Prostate gland (tissue), 2 donors: ENCODE data around the gene DSN1. TPM values are rescaled to one million over a fixed set of nuclear protein-coding genes. Genes with fewer than 3 reads are reported as not detected.

Experiments
- DNase-seq: peaks from one replicate; pipeline ENCODE4 v3.0.0-alpha.2; 2019; ENCODE audit warnings: low spot score
- H3K27ac ChIP-seq, 2 donors: fragments of 200-600 bp; sonication (generic); 2 replicates each; pipeline ENCODE4 v1.5.1; 2017 to 2019
- H3K27me3 ChIP-seq: fragments of 200-600 bp; sonication (generic); replicated peaks from 2 replicates; pipeline ENCODE4 v1.5.1; 2019; ENCODE audit not compliant: insufficient read depth
- H3K36me3 ChIP-seq, 2 donors: fragments of 200-600 bp; sonication (generic); 1 replicate in 1 of 2; 2 replicates in 1 of 2; pipeline versions ENCODE4 v1.5.1 to v1.8.1; 2017 to 2019
- H3K4me1 ChIP-seq: fragments of 200-600 bp; sonication (generic); replicated peaks from 2 replicates; pipeline ENCODE4 v1.5.1; 2019
- H3K4me3 ChIP-seq, 2 donors: fragments of 200-600 bp; sonication (generic); 2 replicates each; pipeline ENCODE4 v1.5.1; 2017 to 2019
- H3K9me3 ChIP-seq: fragments of 200-600 bp; sonication (generic); 2 replicates; pipeline ENCODE4 v1.5.1; 2017
- POLR2A ChIP-seq: fragments of 450-650 bp; IDR thresholded peaks from one replicate; pipeline ENCODE4 v1.6.1; 2016; ENCODE audit warnings: antibody characterized with exemption, mild to moderate bottlenecking
- POLR2AphosphoS5 ChIP-seq: sonication (generic); formaldehyde crosslinking; IDR thresholded peaks from one replicate; pipeline ENCODE4 v1.6.1; 2017; ENCODE audit warnings: antibody characterized with exemption
- WGBS: methylation state at CpG from one replicate; pipeline ENCODE4 v1.1.5; 2018; 5-methylcytosine and 5-hydroxymethylcytosine counted together
- intact Hi-C: fragments of 100-400 bp; cut with DNase I; formaldehyde crosslinking; loops from one replicate; pipeline ENCODE4 v1.14.2; 2022
- total RNA-seq, 2 donors: library from RNA; depleted of rRNA; stranded (reverse); fragments of >200 nt; gene quantifications; one replicate each; pipeline ENCODE4 v1.1.0, GENCODE V29; 2016
- TF ChIP-seq, protein P1 (sequence below), 4 experiments: fragments of 200-600 bp in 2 of 4; fragments of 450-650 bp in 2 of 4; sonication (generic) in 2 of 4; IDR thresholded peaks; 1 replicate in 3 of 4; 2 replicates in 1 of 4; pipeline ENCODE4 v1.5.1; 2016 to 2019; ENCODE audit warnings: antibody characterized with exemption in 4 of 4, mild to moderate bottlenecking in 2 of 4, moderate library complexity in 2 of 4

Gene DSN1, protein sequence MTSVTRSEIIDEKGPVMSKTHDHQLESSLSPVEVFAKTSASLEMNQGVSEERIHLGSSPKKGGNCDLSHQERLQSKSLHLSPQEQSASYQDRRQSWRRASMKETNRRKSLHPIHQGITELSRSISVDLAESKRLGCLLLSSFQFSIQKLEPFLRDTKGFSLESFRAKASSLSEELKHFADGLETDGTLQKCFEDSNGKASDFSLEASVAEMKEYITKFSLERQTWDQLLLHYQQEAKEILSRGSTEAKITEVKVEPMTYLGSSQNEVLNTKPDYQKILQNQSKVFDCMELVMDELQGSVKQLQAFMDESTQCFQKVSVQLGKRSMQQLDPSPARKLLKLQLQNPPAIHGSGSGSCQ
- total RNA-seq: 10 to 100 TPM; 13.0 to 17.1 TPM

DNA sequence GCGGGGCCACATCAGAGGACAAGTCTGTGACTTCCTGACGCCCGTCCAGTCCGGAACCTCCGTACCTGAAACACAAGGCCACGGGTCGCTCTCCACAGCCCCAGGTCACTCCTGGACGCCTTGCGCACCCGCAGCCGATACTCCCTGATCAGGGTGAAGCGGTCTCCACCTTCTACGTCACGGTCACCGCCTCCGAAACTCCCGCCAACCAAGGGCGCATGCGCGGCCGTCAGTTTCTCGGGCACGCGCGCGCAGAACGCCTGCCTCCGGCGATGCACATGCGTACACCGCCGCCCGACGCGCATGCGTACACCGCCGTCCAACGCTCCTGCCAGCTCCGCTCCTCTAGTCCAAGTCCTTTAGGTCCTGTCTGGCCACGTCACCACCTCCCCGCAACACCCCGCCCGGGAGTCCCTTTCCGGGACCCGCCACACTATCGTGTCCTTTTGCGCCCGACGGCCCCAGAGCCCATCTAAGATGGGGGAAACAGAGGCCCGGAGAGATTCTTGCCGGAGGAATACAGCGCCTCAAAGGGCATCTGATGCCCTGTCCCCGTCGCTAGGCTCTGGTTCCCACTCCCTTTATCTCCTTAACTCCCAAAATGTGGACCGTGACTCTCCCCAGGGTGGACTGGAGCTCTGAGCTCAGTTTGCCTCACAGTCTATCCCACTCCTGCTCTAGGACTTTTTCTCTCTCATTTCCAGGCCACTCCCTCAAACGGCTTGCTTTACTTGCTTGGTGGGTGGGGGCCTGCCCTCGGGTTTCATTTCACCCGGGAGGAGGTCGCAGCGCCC is at the start of gene DSN1:
Gene DSN1 (minus strand): TSS at position 167 of the 794 bp plus-strand sequence. CDS start 2,305 bp downstream, outside the sequence.
- peaks cover 8% of the 10 kb centered on the region for H3K4me1 ChIP-seq
- no peaks in the 10 kb centered on the region for H3K36me3 ChIP-seq
- peak; percentile 95 for DNase-seq
- no peaks in the 10 kb centered on the region for H3K9me3 ChIP-seq
- intact Hi-C loops: loop anchor here (5.0 kb wide), 1 partner anchor 89 kb away; a partner anchor contains a TSS
- under 1% methylated on average over 52 of the region's 61 CpGs for WGBS
- TF ChIP-seq, protein P1, sequence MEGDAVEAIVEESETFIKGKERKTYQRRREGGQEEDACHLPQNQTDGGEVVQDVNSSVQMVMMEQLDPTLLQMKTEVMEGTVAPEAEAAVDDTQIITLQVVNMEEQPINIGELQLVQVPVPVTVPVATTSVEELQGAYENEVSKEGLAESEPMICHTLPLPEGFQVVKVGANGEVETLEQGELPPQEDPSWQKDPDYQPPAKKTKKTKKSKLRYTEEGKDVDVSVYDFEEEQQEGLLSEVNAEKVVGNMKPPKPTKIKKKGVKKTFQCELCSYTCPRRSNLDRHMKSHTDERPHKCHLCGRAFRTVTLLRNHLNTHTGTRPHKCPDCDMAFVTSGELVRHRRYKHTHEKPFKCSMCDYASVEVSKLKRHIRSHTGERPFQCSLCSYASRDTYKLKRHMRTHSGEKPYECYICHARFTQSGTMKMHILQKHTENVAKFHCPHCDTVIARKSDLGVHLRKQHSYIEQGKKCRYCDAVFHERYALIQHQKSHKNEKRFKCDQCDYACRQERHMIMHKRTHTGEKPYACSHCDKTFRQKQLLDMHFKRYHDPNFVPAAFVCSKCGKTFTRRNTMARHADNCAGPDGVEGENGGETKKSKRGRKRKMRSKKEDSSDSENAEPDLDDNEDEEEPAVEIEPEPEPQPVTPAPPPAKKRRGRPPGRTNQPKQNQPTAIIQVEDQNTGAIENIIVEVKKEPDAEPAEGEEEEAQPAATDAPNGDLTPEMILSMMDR (IDR thresholded peaks at IDR 0.05): peak in 2 of 4 experiments; percentile 11 to 47
- TF ChIP-seq POLR2A (peak; percentile 81), POLR2AphosphoS5 (peak; percentile 98)
- H3K4me3 ChIP-seq: peak within 1 kb of the TSS; percentile 67 to 82
- no peaks in the 10 kb centered on the region for H3K27me3 ChIP-seq
- peak within 1 kb of the TSS; percentile 94 to 97 for H3K27ac ChIP-seq

DNA sequence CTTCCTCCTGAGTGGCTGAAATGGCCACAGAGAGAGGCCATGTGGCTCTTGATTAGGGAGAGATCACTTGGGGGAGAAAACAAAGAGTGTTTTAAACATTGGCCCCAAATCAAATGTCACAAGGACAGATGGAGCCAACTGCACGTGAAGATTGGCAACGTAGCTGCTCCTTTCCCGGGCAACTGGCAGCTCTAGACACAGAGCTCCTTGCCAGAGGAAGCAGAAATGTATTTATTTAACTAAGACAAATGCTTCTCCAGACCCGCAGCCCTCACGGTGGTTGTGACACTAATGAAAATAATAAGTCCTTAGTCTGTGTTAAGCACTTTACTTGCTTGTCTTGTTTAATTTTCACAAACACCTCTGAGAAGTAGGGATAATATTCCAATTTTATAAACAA is 49.6 kb upstream of the DSN1 start:
- H3K9me3 ChIP-seq: no peaks in the 10 kb centered on the region
- WGBS: 18% methylated on average over 5 of the region's 5 CpGs
- no peaks in the 10 kb centered on the region for H3K27me3 ChIP-seq
- peaks cover 0 to 5% of the 10 kb centered on the region in 2 donors for H3K36me3 ChIP-seq
- H3K4me3 ChIP-seq: no peak overlapping the region
- TF ChIP-seq, protein P1 (IDR thresholded peaks at IDR 0.05): no peak
- TF ChIP-seq POLR2A: no peak
- TF ChIP-seq POLR2AphosphoS5: peak; percentile 69
- peak; percentile 51 for DNase-seq
- peaks cover 15% of the 10 kb centered on the region for H3K4me1 ChIP-seq
- intact Hi-C loops: no loop called here
- peak overlapping the region; percentile 13 to 36 for H3K27ac ChIP-seq

- intact Hi-C loops: no loop called here
- WGBS: 55% methylated on average over 3 of the region's 7 CpGs
- DNase-seq: no peak
- Histone ChIP-seq H3K27ac (peak overlapping the region; percentile 20 to 36), H3K4me1 (peaks cover 15% of the 10 kb centered on the region), H3K36me3 (no peaks in the 10 kb centered on the region), H3K4me3 (no peak overlapping the region), H3K27me3 (no peaks in the 10 kb centered on the region), H3K9me3 (no peaks in the 10 kb centered on the region)
- TF ChIP-seq POLR2A (no peak), POLR2AphosphoS5 (no peak)
- TF ChIP-seq, protein P1 (IDR thresholded peaks at IDR 0.05): no peak
Observed at GRCh38 chr20:36821964-36822437, 48.4 kb upstream of the DSN1 start.

DNA sequence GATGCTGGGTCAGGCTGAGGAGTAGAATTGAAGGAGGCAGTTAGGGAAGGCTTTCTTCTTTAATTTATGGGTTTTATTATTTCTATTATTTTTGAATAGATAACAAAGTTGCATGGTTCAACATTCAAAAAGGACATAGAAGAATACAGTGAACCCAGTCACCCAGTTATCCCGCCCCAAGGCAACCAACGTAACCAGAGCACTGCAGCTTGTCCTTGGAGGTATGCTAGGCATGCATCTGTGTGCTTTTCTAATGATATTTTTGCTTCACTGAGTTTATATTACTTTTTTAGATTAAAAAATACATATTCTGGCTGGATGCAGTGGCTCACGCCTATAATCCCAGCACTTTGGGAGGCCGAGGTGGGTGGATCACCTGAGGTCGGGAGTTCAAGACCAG is 47.4 kb upstream of the DSN1 start:
- intact Hi-C loops: no loop called here
- Histone ChIP-seq H3K4me1 (peaks cover 15% of the 10 kb centered on the region), H3K4me3 (no peak overlapping the region), H3K36me3 (no peaks in the 10 kb centered on the region), H3K27ac (no peak overlapping the region), H3K27me3 (no peaks in the 10 kb centered on the region), H3K9me3 (no peaks in the 10 kb centered on the region)
- WGBS: 73% methylated on average over 5 of the region's 5 CpGs
- DNase-seq: no peak
- TF ChIP-seq, protein P1 (IDR thresholded peaks at IDR 0.05): no peak
- TF ChIP-seq POLR2A (no peak), POLR2AphosphoS5 (no peak)
